ENCODE data around the gene ITGA5.

DNA sequence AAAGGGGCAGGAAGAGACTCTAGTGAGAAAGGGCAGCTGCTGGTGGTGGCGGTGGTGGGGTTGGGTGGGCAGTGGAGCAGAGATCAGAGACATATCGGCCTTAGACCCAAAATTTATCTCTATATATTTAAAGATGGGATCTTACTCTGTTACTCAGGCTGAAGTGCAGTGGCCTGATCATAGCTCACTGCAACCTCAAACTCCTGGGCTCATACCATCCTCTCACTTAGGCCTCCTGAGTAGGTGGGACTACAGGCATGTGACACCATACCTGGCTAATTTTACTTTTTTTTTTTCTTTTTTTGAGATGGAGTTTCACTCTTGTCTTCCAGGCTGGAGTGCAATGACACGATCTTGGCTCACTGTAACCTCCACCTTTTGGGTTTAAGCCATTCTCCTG, 18.6 kb upstream of the ITGA5 start:
- TF ChIP-seq SP1 (IDR thresholded peaks at IDR 0.05) (no peak), SP1 (CRISPR knock-in tag; IDR thresholded peaks at IDR 0.05) (no peak), ATRX (CRISPR knock-in tag; IDR thresholded peaks at IDR 0.05; ENCODE audit: borderline replicate concordance) (no peak), HCFC1 (IDR thresholded peaks at IDR 0.05; ENCODE audit: low read depth, low read length) (no peak), NAIF1 (CRISPR knock-in tag; IDR thresholded peaks at IDR 0.05; ENCODE audit: borderline replicate concordance) (no peak), SMAD9 (CRISPR knock-in tag; IDR thresholded peaks at IDR 0.05) (no peak), RFX1 (IDR thresholded peaks at IDR 0.05) (no peak)
- TF ChIP-seq, protein P1, sequence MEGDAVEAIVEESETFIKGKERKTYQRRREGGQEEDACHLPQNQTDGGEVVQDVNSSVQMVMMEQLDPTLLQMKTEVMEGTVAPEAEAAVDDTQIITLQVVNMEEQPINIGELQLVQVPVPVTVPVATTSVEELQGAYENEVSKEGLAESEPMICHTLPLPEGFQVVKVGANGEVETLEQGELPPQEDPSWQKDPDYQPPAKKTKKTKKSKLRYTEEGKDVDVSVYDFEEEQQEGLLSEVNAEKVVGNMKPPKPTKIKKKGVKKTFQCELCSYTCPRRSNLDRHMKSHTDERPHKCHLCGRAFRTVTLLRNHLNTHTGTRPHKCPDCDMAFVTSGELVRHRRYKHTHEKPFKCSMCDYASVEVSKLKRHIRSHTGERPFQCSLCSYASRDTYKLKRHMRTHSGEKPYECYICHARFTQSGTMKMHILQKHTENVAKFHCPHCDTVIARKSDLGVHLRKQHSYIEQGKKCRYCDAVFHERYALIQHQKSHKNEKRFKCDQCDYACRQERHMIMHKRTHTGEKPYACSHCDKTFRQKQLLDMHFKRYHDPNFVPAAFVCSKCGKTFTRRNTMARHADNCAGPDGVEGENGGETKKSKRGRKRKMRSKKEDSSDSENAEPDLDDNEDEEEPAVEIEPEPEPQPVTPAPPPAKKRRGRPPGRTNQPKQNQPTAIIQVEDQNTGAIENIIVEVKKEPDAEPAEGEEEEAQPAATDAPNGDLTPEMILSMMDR (CRISPR knock-in tag; IDR thresholded peaks at IDR 0.05), result no peak
- TF ChIP-seq, protein P2, sequence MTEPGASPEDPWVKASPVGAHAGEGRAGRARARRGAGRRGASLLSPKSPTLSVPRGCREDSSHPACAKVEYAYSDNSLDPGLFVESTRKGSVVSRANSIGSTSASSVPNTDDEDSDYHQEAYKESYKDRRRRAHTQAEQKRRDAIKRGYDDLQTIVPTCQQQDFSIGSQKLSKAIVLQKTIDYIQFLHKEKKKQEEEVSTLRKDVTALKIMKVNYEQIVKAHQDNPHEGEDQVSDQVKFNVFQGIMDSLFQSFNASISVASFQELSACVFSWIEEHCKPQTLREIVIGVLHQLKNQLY (CRISPR knock-in tag; IDR thresholded peaks at IDR 0.05), result no peak
- TF ChIP-seq, protein P3, sequence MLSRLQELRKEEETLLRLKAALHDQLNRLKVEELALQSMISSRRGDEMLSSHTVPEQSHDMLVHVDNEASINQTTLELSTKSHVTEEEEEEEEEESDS (CRISPR knock-in tag; IDR thresholded peaks at IDR 0.05; ENCODE audit: borderline replicate concordance), result no peak
